Suprapubic skin (tissue), 4 donors: Measurements from ENCODE around the gene SMIM21. TPM values are rescaled to one million over a fixed set of nuclear protein-coding genes. Genes with fewer than 3 reads are reported as not detected.

Experiments
- DNase-seq, 2 donors: peaks; one replicate each; pipeline ENCODE4 v3.0.0-alpha.2; 2019; ENCODE audit warnings: low spot score in 2 of 2
- H3K27ac ChIP-seq: fragments of 200-600 bp; sonication (generic); one replicate; pipeline ENCODE4 v1.5.1; 2019
- H3K27me3 ChIP-seq: fragments of 200-600 bp; sonication (generic); one replicate; pipeline ENCODE4 v1.5.1; 2019
- H3K36me3 ChIP-seq: fragments of 200-600 bp; sonication (generic); one replicate; pipeline ENCODE4 v1.5.1; 2019
- H3K4me1 ChIP-seq: fragments of 200-600 bp; sonication (generic); one replicate; pipeline ENCODE4 v1.5.1; 2019
- H3K4me3 ChIP-seq: fragments of 200-600 bp; sonication (generic); one replicate; pipeline ENCODE4 v1.5.1; 2019; ENCODE audit warnings: mild to moderate bottlenecking
- H3K9me3 ChIP-seq: fragments of 200-600 bp; sonication (generic); one replicate; pipeline ENCODE4 v1.5.1; 2019
- EP300 ChIP-seq: sonication (generic); formaldehyde crosslinking; IDR thresholded peaks from one replicate; pipeline ENCODE4 v1.6.1; 2017; ENCODE audit warnings: antibody characterized with exemption
- POLR2A ChIP-seq, 2 donors: fragments of 450-650 bp; IDR thresholded peaks; one replicate each; pipeline ENCODE4 v1.6.1; 2017; ENCODE audit warnings: antibody characterized with exemption in 2 of 2, mild to moderate bottlenecking in 2 of 2, moderate library complexity in 2 of 2
- POLR2AphosphoS5 ChIP-seq, 3 donors: sonication (generic); formaldehyde crosslinking; IDR thresholded peaks; one replicate each; pipeline ENCODE4 v1.6.1; 2017; ENCODE audit warnings: antibody characterized with exemption in 3 of 3
- WGBS: methylation state at CpG from one replicate; pipeline ENCODE4 v1.1.5; 2018; 5-methylcytosine and 5-hydroxymethylcytosine counted together
- total RNA-seq, 4 donors: library from RNA; depleted of rRNA; stranded (reverse); fragments of >200 nt; gene quantifications; one replicate each; pipeline ENCODE4 v1.1.0, GENCODE V29; 2016
- TF ChIP-seq, protein P1 (sequence below), 2 donors: fragments of 200-600 bp in 1 of 2; fragments of 450-650 bp in 1 of 2; sonication (generic) in 1 of 2; IDR thresholded peaks; one replicate each; pipeline ENCODE4 v1.5.1; 2016 to 2019; ENCODE audit warnings: antibody characterized with exemption in 2 of 2, mild to moderate bottlenecking in 1 of 2, moderate library complexity in 1 of 2

Gene SMIM21
- total RNA-seq, 4 donors from 2014 or later, result not detected

DNA sequence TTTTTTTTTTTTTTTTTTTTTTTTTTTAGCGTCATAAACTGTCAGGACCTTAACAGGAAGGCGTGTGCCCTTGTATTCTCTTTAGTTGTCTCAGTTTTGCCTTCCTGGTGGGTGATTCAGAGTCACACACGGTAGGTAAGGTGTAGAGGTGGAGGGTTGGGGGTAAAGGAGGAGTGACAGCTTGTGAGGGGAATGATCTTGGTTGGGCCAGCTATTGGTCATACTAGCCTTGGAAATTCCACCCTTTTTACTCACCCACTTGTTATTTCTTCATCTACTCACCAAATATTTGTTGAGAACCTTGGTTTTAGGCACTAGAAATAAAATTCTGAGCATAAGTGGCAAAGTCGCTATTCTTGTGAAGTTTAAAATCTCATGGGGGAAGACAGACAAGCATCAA lies 22.2 kb downstream of the SMIM21 start:
- TF ChIP-seq POLR2A (IDR thresholded peaks at IDR 0.05) (no peak), EP300 (no peak), POLR2AphosphoS5 (IDR thresholded peaks at IDR 0.05) (no peak)
- TF ChIP-seq, protein P1, sequence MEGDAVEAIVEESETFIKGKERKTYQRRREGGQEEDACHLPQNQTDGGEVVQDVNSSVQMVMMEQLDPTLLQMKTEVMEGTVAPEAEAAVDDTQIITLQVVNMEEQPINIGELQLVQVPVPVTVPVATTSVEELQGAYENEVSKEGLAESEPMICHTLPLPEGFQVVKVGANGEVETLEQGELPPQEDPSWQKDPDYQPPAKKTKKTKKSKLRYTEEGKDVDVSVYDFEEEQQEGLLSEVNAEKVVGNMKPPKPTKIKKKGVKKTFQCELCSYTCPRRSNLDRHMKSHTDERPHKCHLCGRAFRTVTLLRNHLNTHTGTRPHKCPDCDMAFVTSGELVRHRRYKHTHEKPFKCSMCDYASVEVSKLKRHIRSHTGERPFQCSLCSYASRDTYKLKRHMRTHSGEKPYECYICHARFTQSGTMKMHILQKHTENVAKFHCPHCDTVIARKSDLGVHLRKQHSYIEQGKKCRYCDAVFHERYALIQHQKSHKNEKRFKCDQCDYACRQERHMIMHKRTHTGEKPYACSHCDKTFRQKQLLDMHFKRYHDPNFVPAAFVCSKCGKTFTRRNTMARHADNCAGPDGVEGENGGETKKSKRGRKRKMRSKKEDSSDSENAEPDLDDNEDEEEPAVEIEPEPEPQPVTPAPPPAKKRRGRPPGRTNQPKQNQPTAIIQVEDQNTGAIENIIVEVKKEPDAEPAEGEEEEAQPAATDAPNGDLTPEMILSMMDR (IDR thresholded peaks at IDR 0.05), result no peak
- no peak for DNase-seq
- no peaks in the 10 kb centered on the region for H3K27me3 ChIP-seq
- no peaks in the 10 kb centered on the region for H3K9me3 ChIP-seq
- H3K4me1 ChIP-seq, result no peaks in the 10 kb centered on the region
- H3K4me3 ChIP-seq, result no peak overlapping the region
- H3K27ac ChIP-seq, result no peak overlapping the region
- WGBS, result 94% methylated on average over 4 of the region's 4 CpGs
- H3K36me3 ChIP-seq, result no peaks in the 10 kb centered on the region

DNA sequence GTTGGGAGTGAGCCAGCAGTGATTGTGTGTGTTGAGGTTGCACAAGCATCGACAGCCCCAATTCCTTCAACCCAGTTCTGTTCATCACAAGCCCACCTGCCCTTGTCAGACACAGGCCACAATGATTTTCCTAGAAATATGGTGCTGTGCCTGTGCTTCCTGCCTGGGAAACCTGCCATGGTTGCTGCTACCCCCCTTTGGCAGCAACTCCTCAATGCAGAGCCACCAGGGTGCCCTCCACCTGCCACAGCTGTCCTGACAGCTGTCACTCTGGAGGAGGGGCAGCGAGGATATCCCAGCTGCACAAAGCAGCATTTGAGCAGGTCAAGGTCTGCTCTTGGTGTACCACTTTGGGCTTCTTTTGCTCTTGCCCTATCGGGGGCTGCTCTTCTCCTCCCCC lies 27.1 kb downstream of the SMIM21 start:
- Histone ChIP-seq H3K27me3 (no peaks in the 10 kb centered on the region), H3K36me3 (no peaks in the 10 kb centered on the region), H3K4me3 (no peak overlapping the region), H3K4me1 (no peaks in the 10 kb centered on the region), H3K27ac (no peak overlapping the region), H3K9me3 (no peaks in the 10 kb centered on the region)
- WGBS, result 85% methylated on average over 3 of the region's 3 CpGs
- TF ChIP-seq EP300, result no peak
- TF ChIP-seq POLR2AphosphoS5 (IDR thresholded peaks at IDR 0.05), result no peak
- TF ChIP-seq, protein P1 (IDR thresholded peaks at IDR 0.05), result no peak
- no peak for TF ChIP-seq POLR2A (IDR thresholded peaks at IDR 0.05)
- no peak for DNase-seq

DNA sequence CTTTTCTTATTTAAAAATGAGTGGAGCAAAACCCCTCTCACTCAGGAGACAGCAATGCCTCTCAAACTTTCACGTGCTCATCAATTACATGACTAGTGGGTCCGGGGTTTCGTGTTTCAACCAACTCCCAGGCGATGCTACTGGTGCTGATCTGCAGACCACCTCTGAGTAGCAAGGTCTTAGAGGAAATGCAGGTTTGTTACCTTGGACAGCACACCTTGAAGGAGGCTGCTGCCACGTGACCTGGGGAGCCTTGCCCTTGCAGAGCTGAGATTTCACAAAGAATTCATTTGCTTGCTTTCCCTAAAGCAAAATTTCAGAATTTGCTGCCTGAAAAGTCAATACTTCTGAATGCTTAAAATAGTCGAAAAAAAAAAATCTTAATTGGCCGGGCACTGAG lies 32.4 kb downstream of the SMIM21 start:
- 62% methylated on average over 7 of the region's 7 CpGs for WGBS
- DNase-seq, result no peak
- no peaks in the 10 kb centered on the region for H3K27me3 ChIP-seq
- H3K36me3 ChIP-seq, result no peaks in the 10 kb centered on the region
- no peaks in the 10 kb centered on the region for H3K9me3 ChIP-seq
- H3K4me3 ChIP-seq, result no peak overlapping the region
- TF ChIP-seq, protein P1 (IDR thresholded peaks at IDR 0.05), result no peak
- TF ChIP-seq POLR2AphosphoS5 (IDR thresholded peaks at IDR 0.05) (no peak), POLR2A (IDR thresholded peaks at IDR 0.05) (no peak), EP300 (no peak)
- H3K4me1 ChIP-seq, result no peaks in the 10 kb centered on the region
- no peak overlapping the region for H3K27ac ChIP-seq

DNA sequence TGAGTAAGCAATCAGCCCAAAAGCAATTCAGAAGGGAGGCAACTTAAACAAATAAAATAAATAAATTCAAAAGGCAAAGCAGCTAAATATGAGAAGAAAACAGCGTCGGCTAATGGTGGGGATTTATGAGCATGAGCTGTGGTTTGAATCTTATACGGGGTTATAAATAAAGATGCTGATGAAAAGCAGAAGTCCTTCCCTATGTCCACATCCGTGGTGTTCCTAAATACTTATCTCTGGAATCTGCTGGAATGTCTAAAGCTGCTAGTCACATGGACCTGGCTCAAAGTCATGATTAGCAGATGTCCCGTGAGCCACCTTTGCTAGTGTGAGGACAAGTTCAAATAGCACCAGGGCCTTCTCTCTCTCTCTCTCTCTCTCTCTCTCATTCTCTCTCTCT lies 33.8 kb downstream of the SMIM21 start:
- DNase-seq, result no peak
- Histone ChIP-seq H3K27ac (no peak overlapping the region), H3K36me3 (no peaks in the 10 kb centered on the region), H3K4me1 (no peaks in the 10 kb centered on the region), H3K9me3 (no peaks in the 10 kb centered on the region), H3K4me3 (no peak overlapping the region), H3K27me3 (no peaks in the 10 kb centered on the region)
- WGBS, result 44% methylated on average over 5 of the region's 5 CpGs
- no peak for TF ChIP-seq POLR2AphosphoS5 (IDR thresholded peaks at IDR 0.05)
- TF ChIP-seq, protein P1 (IDR thresholded peaks at IDR 0.05), result no peak
- no peak for TF ChIP-seq EP300
- TF ChIP-seq POLR2A (IDR thresholded peaks at IDR 0.05), result no peak

DNA sequence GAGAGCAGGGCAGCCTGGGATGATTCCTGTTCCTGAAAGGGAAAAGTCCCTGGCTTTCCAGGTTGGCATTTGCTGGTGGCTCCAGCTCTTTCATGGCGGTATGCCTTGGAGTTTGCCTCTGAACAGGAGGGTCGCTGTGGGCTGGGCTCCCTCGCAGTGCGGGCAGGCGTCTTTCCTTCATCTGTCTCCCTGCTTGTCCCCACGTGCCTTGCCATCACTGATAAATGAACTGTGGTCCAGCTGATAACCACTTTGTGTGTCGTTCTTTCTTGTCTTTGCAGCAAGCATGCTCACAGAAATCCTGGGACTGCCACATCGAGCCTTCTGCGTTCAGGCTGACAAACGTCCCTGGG lies 35.3 kb downstream of the SMIM21 start:
- WGBS, result 81% methylated on average over 10 of the region's 10 CpGs

More for the DNA sequence above, 35.3 kb downstream of the SMIM21 start:
- Histone ChIP-seq H3K27ac (no peak overlapping the region), H3K27me3 (no peaks in the 10 kb centered on the region), H3K36me3 (no peaks in the 10 kb centered on the region), H3K4me1 (no peaks in the 10 kb centered on the region), H3K4me3 (no peak overlapping the region), H3K9me3 (no peaks in the 10 kb centered on the region)
- DNase-seq, result no peak
- TF ChIP-seq, protein P1 (IDR thresholded peaks at IDR 0.05), result no peak
- TF ChIP-seq POLR2A (IDR thresholded peaks at IDR 0.05) (no peak), POLR2AphosphoS5 (IDR thresholded peaks at IDR 0.05) (no peak), EP300 (no peak)
